Heart left ventricle (tissue), 16 donors: ENCODE results near the gene RAB1A. TPM values are rescaled to one million over a fixed set of nuclear protein-coding genes. Genes with fewer than 3 reads are reported as not detected.

Experiments
- ATAC-seq, 4 donors: fragments of 200-7000 bp; cut with Tn5 transposase; one replicate each; pipeline ENCODE4 v1.9.1; 2020 to 2022; ENCODE audit warnings: moderate library complexity in 4 of 4, mild to moderate bottlenecking in 3 of 4, moderate number of reproducible peaks in 1 of 4
- DNase-seq, 5 donors: peaks; one replicate each; pipeline ENCODE4 v3.0.0-alpha.2; 2020
- H3K27ac ChIP-seq, 12 donors: fragments of 200-600 bp; sonication (generic) in 4 of 12; one replicate each; pipeline versions ENCODE4 v1.5.0 to v1.8.0; 2016 to 2022; ENCODE audit warnings: mild to moderate bottlenecking in 2 of 12
- H3K27me3 ChIP-seq, 9 donors: fragments of 200-600 bp; sonication (generic) in 2 of 9; one replicate each; pipeline versions ENCODE4 v1.5.1 to v1.8.0; 2016 to 2022; ENCODE audit warnings: mild to moderate bottlenecking in 3 of 9
- H3K36me3 ChIP-seq, 9 donors: fragments of 200-600 bp; sonication (generic) in 2 of 9; one replicate each; pipeline versions ENCODE4 v1.5.0 to v1.8.0; 2018 to 2022; ENCODE audit warnings: mild to moderate bottlenecking in 2 of 9
- H3K4me1 ChIP-seq, 12 donors: fragments of 200-600 bp; sonication (generic) in 4 of 12; one replicate each; pipeline versions ENCODE4 v1.5.0 to v1.8.0; 2016 to 2022; ENCODE audit warnings: mild to moderate bottlenecking in 3 of 12
- H3K4me3 ChIP-seq, 12 donors: fragments of 200-600 bp; sonication (generic) in 4 of 12; one replicate each; pipeline versions ENCODE4 v1.5.0 to v1.8.0; 2017 to 2022; ENCODE audit warnings: mild to moderate bottlenecking in 9 of 12, moderate library complexity in 4 of 12
- H3K9me3 ChIP-seq, 12 donors: fragments of 200-600 bp; sonication (generic) in 4 of 12; one replicate each; pipeline versions ENCODE4 v1.5.0 to v1.8.0; 2016 to 2022; ENCODE audit warnings: mild to moderate bottlenecking in 1 of 12
- CTCF ChIP-seq, 12 donors: fragments of 200-600 bp; sonication (generic) in 4 of 12; IDR thresholded peaks; one replicate each; pipeline versions ENCODE4 v1.5.0 to v1.8.0; 2018 to 2022; ENCODE audit warnings: antibody characterized with exemption in 12 of 12, mild to moderate bottlenecking in 5 of 12
- POLR2A ChIP-seq, 2 donors: fragments of 450-650 bp; IDR thresholded peaks; one replicate each; pipeline ENCODE4 v1.6.1; 2017; ENCODE audit warnings: antibody characterized with exemption in 2 of 2, mild to moderate bottlenecking in 2 of 2, moderate library complexity in 2 of 2
- WGBS, 4 donors: extraction: QIAGEN DNeasy Blood & Tissue Kit in 2 of 4; methylation state at CpG; one replicate each; pipeline versions ENCODE4 v1.1.5 to v1.1.7; 2013 to 2018; 5-methylcytosine and 5-hydroxymethylcytosine counted together
- intact Hi-C, 10 donors: fragments of 100-400 bp; cut with DNase I; formaldehyde crosslinking; loops; one replicate each; pipeline versions ENCODE4 v1.11.1 to v1.14.2; 2022
- polyA plus RNA-seq, 2 donors: library from polyadenylated mRNA; stranded (reverse); fragments of 200-250 nt; gene quantifications; one replicate each; pipeline ENCODE4 v1.2.3, GENCODE V29; 2013
- total RNA-seq, 9 donors: library from RNA; depleted of rRNA in 2 of 9; stranded (reverse); fragments of >200 nt in 2 of 9; fragmentation: NEBNext Ultra II Directional in 3 of 9; extraction: Animal tissue kit (Norgen Biotek cat#: 25700) in 3 of 9; gene quantifications; one replicate each; pipeline versions ENCODE4 v1.1.0 to v1.2.4, GENCODE V29; 2016 to 2023
- donor health status: ischemic (EF 13 %, LVEDD 7.1; RV severe dilation, severe dysfunction).
- donor health status: healthy with polysubstance abuse.
- donor health status: DM: no; HTN: yes; CAD: no.
- donor health status: DM: no; HTN: no; CAD: no.
- donor health status: ischemic (EF 25% LVEDD 6.9; RV normal size, moderate dysfunction).
- donor health status: ischemic (EF 25% LVEDD 5.7; RV mildly dilated, moderate dysfunction).
- donor health status: healthy.
- donor health status: DM: yes; HTN: yes; CAD: no.
- donor health status: ischemic (EF 35%, LVEDD 5.7; RV mildly dilated, moderate dysfunction).
- donor health status: nonischemic (EF 11% LVEDD 7.7; RV severe dilation, severe dysfunction).
- donor health status: DM: yes; HTN: yes; CAD: no.
- donor health status: PGD.
- donor health status: ischemic (EF 29% LVEDD 5.4; RV normal size, mild dysfunction).
- donor health status: nonischemic (EF 23%, LVEDD 6.1; RV moderate dilation, normal function).

The RAB1A gene
- total and polyA plus RNA-seq, 11 donors = 49.0 to 164 (median 118) TPM

GRCh38 chr2:65085148-65085547 lies 44.8 kb downstream of the RAB1A start:
- Histone ChIP-seq H3K27ac (no peak overlapping the region), H3K4me1 (peaks cover 0 to 41% (median 28%) of the 10 kb centered on the region in 12 donors)
- 91 to 98% (median 95%) methylated on average over 3 of the region's 3 CpGs for WGBS, 4 donors

GRCh38 chr2:65081232-65081685 lies 48.6 kb downstream of the RAB1A start:
- 44 to 57% (median 50%) methylated on average over 4 of the region's 4 CpGs for WGBS, 4 donors
- DNase-seq = peak in 1 of 5 donors; percentile 44
- H3K4me1 ChIP-seq = peaks cover 1 to 33% (median 20%) of the 10 kb centered on the region in 12 donors
- no peaks in the 10 kb centered on the region for H3K27me3 ChIP-seq
- H3K9me3 ChIP-seq = no peaks in the 10 kb centered on the region
- intact Hi-C loops = loop anchor here in 2 of 10 donors (5.0 kb wide), 2 partner anchors 36 to 41 kb away; no protein-coding TSS in a partner anchor
- H3K27ac ChIP-seq = peak overlapping the region in 7 of 12 donors; percentile 14 to 72 (median 36)
- no peak for TF ChIP-seq CTCF (IDR thresholded peaks at IDR 0.05)
- peaks cover 0 to 99% (median 92%) of the 10 kb centered on the region in 9 donors for H3K36me3 ChIP-seq
- ATAC-seq = peak; percentile 34 to 77 (median 64)
- H3K4me3 ChIP-seq = no peak overlapping the region

More at GRCh38 chr2:65085148-65085547, 44.8 kb downstream of the RAB1A start:
- no peaks in the 10 kb centered on the region for H3K27me3 ChIP-seq
- intact Hi-C loops = loop anchor here in 1 of 10 donors (5.0 kb wide), 1 partner anchor 42 kb away; no protein-coding TSS in a partner anchor
- no peak overlapping the region for H3K4me3 ChIP-seq
- ATAC-seq = no peak
- H3K36me3 ChIP-seq = peaks cover 0 to 100% (median 95%) of the 10 kb centered on the region in 9 donors
- no peaks in the 10 kb centered on the region for H3K9me3 ChIP-seq
- no peak for DNase-seq
- TF ChIP-seq CTCF (IDR thresholded peaks at IDR 0.05) = no peak

- peaks cover 0 to 92% (median 81%) of the 10 kb centered on the region in 9 donors for H3K36me3 ChIP-seq
- H3K4me1 ChIP-seq = peaks cover 8 to 53% (median 39%) of the 10 kb centered on the region in 12 donors
- intact Hi-C loops = loop anchor here in 4 of 10 donors (5.0 kb wide), 2 partner anchors 48 to 53 kb away; partner anchors contain the start of gene RAB1A (in 2 of the 4)
Observed at GRCh38 chr2:65079017-65079416, 50.9 kb downstream of the RAB1A start.

More at GRCh38 chr2:65079017-65079416, 50.9 kb downstream of the RAB1A start:
- 93 to 98% (median 96%) methylated on average over 6 of the region's 6 CpGs for WGBS, 4 donors
- ATAC-seq = no peak
- Histone ChIP-seq H3K4me3 (no peak overlapping the region), H3K27me3 (no peaks in the 10 kb centered on the region), H3K9me3 (no peaks in the 10 kb centered on the region), H3K27ac (no peak overlapping the region)
- DNase-seq = no peak
- no peak for TF ChIP-seq POLR2A (IDR thresholded peaks at IDR 0.05)
- no peak for TF ChIP-seq CTCF (IDR thresholded peaks at IDR 0.05)
